Endothelial cell of umbilical vein (primary cell): ENCODE measurements around the gene TSHZ3.

Experiments used
- CTCF ChIP-seq, 2 donors: IDR thresholded peaks; 1 replicate in 1 of 2; 2 replicates in 1 of 2; pipeline ENCODE4 v1.5.1; 2011; ENCODE audit warnings: low read length in 2 of 2, mild to moderate bottlenecking in 2 of 2, moderate library complexity in 2 of 2, control low read depth in 1 of 2, inconsistent platforms in 1 of 2, low read depth in 1 of 2; ENCODE audit not compliant: insufficient read depth in 1 of 2; ENCODE audit errors: extremely low read depth in 1 of 2
- EZH2 ChIP-seq: IDR thresholded peaks from 2 replicates; pipeline ENCODE4 v1.6.1; 2012; ENCODE audit warnings: borderline replicate concordance, low read depth, mild to moderate bottlenecking, moderate library complexity, low read length, inconsistent platforms; ENCODE audit not compliant: severe bottlenecking
- FOS ChIP-seq: IDR thresholded peaks from 2 replicates; pipeline ENCODE4 v1.6.1; 2011; ENCODE audit warnings: mild to moderate bottlenecking, low read length, moderate library complexity, borderline replicate concordance; ENCODE audit not compliant: insufficient read depth
- JUN ChIP-seq: IDR thresholded peaks from 2 replicates; pipeline ENCODE4 v1.6.1; 2011; ENCODE audit warnings: borderline replicate concordance, low read depth; ENCODE audit not compliant: insufficient read length, insufficient read depth
- MYC ChIP-seq: IDR thresholded peaks from one replicate; pipeline ENCODE4 v1.6.1; 2011; ENCODE audit warnings: mild to moderate bottlenecking, low read depth, low read length
- POLR2A ChIP-seq: IDR thresholded peaks from 2 replicates; pipeline ENCODE4 v1.6.1; 2012; ENCODE audit warnings: low read depth, mild to moderate bottlenecking, control low read depth, low read length
- POLR2AphosphoS5 ChIP-seq: IDR thresholded peaks from 2 replicates; pipeline ENCODE4 v1.6.1; 2012; ENCODE audit warnings: low read depth, mild to moderate bottlenecking, control low read depth, low read length, moderate library complexity; ENCODE audit not compliant: insufficient read depth
- TF ChIP-seq, protein P1 (sequence below): IDR thresholded peaks from 2 replicates; pipeline ENCODE4 v1.6.1; 2011; ENCODE audit not compliant: insufficient read depth, insufficient read length

- no peak for TF ChIP-seq POLR2A
- no peak for TF ChIP-seq EZH2
- no peak for TF ChIP-seq CTCF (IDR thresholded peaks at IDR 0.05; ENCODE audit: extremely low read depth in 1 of 2, insufficient read depth in 1 of 2, low read depth in 1 of 2, low read length in 2 of 2)
- TF ChIP-seq, protein P1, sequence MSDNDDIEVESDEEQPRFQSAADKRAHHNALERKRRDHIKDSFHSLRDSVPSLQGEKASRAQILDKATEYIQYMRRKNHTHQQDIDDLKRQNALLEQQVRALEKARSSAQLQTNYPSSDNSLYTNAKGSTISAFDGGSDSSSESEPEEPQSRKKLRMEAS: no peak
- no peak for TF ChIP-seq POLR2AphosphoS5
- TF ChIP-seq MYC: no peak
- no peak for TF ChIP-seq JUN
- TF ChIP-seq FOS: no peak
Observed at GRCh38 chr19:31261019-31261602, 88.1 kb downstream of the TSHZ3 start.
